ENCODE results near the gene OR6S1.

The OR6S1 gene

DNA sequence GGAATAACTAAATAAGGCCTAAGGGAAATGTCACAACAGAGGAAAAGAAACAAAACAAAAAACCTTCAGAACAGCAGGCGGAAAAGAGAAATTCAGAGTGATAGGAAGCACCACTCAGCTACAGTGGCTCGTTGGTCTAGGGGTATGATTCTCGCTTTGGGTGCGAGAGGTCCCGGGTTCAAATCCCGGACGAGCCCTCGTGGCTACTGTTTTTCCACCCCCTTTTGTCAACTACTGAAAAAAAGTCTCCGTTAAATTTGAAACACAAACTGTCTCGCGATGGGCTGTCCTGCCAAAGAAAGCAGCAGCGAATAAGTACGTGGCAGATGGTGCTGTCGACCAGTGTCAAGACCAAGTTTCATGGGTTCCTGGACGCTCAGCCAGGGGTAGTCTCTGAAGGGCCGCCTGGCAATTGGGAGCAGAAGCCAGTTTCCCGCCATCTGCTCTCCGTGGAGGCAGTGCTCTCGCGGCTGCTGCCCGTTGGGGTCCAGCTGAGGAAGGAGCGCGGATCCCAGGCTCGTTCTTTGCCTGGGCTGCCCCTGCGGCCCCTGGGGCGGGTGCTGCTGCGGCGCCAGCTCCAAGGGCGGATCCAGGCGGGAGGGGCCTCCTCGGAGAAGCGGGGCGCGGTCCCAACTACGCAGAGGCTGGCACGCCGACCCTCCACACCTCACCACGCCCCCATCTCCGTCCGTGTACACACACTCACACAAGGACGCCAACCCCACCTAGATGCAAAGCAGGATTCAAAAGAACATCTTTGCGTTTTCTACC, 42.6 kb upstream of the OR6S1 start, which contains the start of gene RNASE4:
Gene RNASE4 (plus strand): TSS at position 670 of the 771 bp plus-strand sequence. CDS start 14,812 bp downstream, outside the sequence.
- TF ChIP-seq CTCF (IDR thresholded peaks at IDR 0.05; ENCODE audit: low read length) (no peak), EZH2 (optimal IDR thresholded peaks at IDR 0.05; ENCODE audit: low read depth, low read length) (no peak), EZH2phosphoT487 (IDR thresholded peaks at IDR 0.05; ENCODE audit: low read length) (no peak)

DNA sequence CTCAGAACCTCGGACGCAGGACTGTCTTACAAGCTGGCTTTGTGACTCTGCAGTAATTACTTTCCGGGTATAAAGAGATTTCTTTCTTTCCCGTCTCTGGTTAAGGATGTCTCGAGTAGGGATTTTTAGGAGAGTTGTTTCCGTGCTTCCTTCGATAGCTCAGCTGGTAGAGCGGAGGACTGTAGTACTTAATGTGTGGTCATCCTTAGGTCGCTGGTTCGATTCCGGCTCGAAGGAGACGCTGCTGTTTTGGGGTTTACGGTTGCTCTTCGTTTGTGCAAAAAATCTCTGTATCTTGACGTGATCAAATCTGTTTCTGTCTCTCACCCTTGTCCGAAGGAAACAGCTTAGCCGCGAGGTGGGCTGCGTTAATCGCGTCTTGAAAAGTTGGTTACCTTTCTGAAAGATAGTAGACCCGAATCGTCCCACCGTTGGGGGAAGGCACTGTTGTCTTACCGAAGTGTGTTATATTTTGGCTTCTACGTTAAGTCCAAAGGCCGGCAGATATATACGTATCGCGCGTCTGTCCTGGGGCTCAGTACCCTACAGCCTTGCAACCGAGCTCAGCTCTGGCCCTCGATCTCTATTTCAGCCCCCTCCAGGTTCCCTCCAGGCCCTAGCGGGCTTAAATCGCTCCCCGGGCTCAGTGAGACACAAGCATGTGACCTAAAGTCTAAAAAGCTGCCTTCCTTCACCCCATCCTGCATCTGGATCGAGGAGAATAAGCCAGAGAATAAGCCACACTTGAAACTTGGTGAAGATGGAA, 41.8 kb upstream of the OR6S1 start:
- Histone ChIP-seq H3K9me2 (replicated peaks; ENCODE audit: insufficient read depth, low read length) (no peaks in the 10 kb centered on the region), H3K27me3 (replicated peaks; ENCODE audit: insufficient read depth, low read length) (no peaks in the 10 kb centered on the region), H3K9me3 (replicated peaks; ENCODE audit: insufficient read depth, low read length) (no peaks in the 10 kb centered on the region), H3K9ac (ENCODE audit: low read length) (peak overlapping the region; percentile 91), H2AFZ (ENCODE audit: low read length) (peak overlapping the region; percentile 61), H3F3A (ENCODE audit: insufficient read depth, low read length) (peaks cover 56% of the 10 kb centered on the region), H3K4me2 (ENCODE audit: low read depth, low read length) (peak overlapping the region; percentile 97), H3K36me3 (replicated peaks; ENCODE audit: insufficient read depth, low read length) (no peaks in the 10 kb centered on the region), H3K4me3 (ENCODE audit: low read length) (peak overlapping the region; percentile 77), H3K4me1 (ENCODE audit: low read length) (0 out of 2 replicates have a peak, but pooled peaks cover 5% of the 10 kb centered on the region), H3K27ac (ENCODE audit: low read length) (peak overlapping the region; percentile 99), H3K79me2 (ENCODE audit: low read length) (no peaks in the 10 kb centered on the region), H4K20me1 (ENCODE audit: insufficient read depth, low read length) (no peaks in the 10 kb centered on the region)
- peak; percentile 74 for DNase-seq
- TF ChIP-seq CTCF (IDR thresholded peaks at IDR 0.05; ENCODE audit: low read length) (no peak), EZH2 (optimal IDR thresholded peaks at IDR 0.05; ENCODE audit: low read depth, low read length) (no peak), EZH2phosphoT487 (IDR thresholded peaks at IDR 0.05; ENCODE audit: low read length) (no peak)

More for the DNA sequence above, 42.6 kb upstream of the OR6S1 start, which contains the start of gene RNASE4:
- Histone ChIP-seq H3K4me3 (ENCODE audit: low read length) (peak within 1 kb of the TSS; percentile 77), H3K79me2 (ENCODE audit: low read length) (no peaks in the 10 kb centered on the region), H3K4me2 (ENCODE audit: low read depth, low read length) (peak within 1 kb of the TSS; percentile 97), H4K20me1 (ENCODE audit: insufficient read depth, low read length) (no peaks in the 10 kb centered on the region), H3K36me3 (replicated peaks; ENCODE audit: insufficient read depth, low read length) (no peaks in the 10 kb centered on the region), H3K9me3 (replicated peaks; ENCODE audit: insufficient read depth, low read length) (no peaks in the 10 kb centered on the region), H3K27me3 (replicated peaks; ENCODE audit: insufficient read depth, low read length) (no peaks in the 10 kb centered on the region), H3K27ac (ENCODE audit: low read length) (peak within 1 kb of the TSS; percentile 99), H3K9ac (ENCODE audit: low read length) (peak within 1 kb of the TSS; percentile 91), H3K9me2 (replicated peaks; ENCODE audit: insufficient read depth, low read length) (no peaks in the 10 kb centered on the region), H2AFZ (ENCODE audit: low read length) (peak within 1 kb of the TSS; percentile 88), H3F3A (ENCODE audit: insufficient read depth, low read length) (peaks cover 56% of the 10 kb centered on the region), H3K4me1 (ENCODE audit: low read length) (0 out of 2 replicates have a peak, but pooled peaks cover 5% of the 10 kb centered on the region)
- peak; percentile 68 for DNase-seq

GRCh38 chr14:20682435-20683124, 41.1 kb upstream of the OR6S1 start:
- Histone ChIP-seq H3K27ac (ENCODE audit: low read length) (peak overlapping the region; percentile 99), H3K79me2 (ENCODE audit: low read length) (no peaks in the 10 kb centered on the region), H3K4me2 (ENCODE audit: low read depth, low read length) (peak overlapping the region; percentile 97), H3K9me3 (replicated peaks; ENCODE audit: insufficient read depth, low read length) (no peaks in the 10 kb centered on the region), H3K4me1 (ENCODE audit: low read length) (0 out of 2 replicates have a peak, but pooled peaks cover 5% of the 10 kb centered on the region), H3F3A (ENCODE audit: insufficient read depth, low read length) (peaks cover 56% of the 10 kb centered on the region), H2AFZ (ENCODE audit: low read length) (peak overlapping the region; percentile 72), H3K27me3 (replicated peaks; ENCODE audit: insufficient read depth, low read length) (no peaks in the 10 kb centered on the region), H3K9ac (ENCODE audit: low read length) (peak overlapping the region; percentile 91), H3K36me3 (replicated peaks; ENCODE audit: insufficient read depth, low read length) (no peaks in the 10 kb centered on the region), H3K4me3 (ENCODE audit: low read length) (peak overlapping the region; percentile 77), H4K20me1 (ENCODE audit: insufficient read depth, low read length) (no peaks in the 10 kb centered on the region), H3K9me2 (replicated peaks; ENCODE audit: insufficient read depth, low read length) (no peaks in the 10 kb centered on the region)
- TF ChIP-seq EZH2 (optimal IDR thresholded peaks at IDR 0.05; ENCODE audit: low read depth, low read length), result no peak
- TF ChIP-seq EZH2phosphoT487 (IDR thresholded peaks at IDR 0.05; ENCODE audit: low read length), result no peak
- peak; percentile 71 for DNase-seq

All from MM.1S (cell line).